IPS-NIHi11 (cell line): ENCODE results near the gene CNRIP1.
A peak's percentile ranks its signal among the peaks of the same experiment; 100 is the strongest.

Experiments
- DNase-seq: peaks from one replicate; pipeline ENCODE4 v3.0.0; 2012; ENCODE audit warnings: mixed read lengths, low spot score

CNRIP1 gene

GRCh38 chr2:68292108-68292710 lies 27.5 kb downstream of the CNRIP1 start:
- peak; percentile 33 for DNase-seq

GRCh38 chr2:68291314-68291713 lies 28.4 kb downstream of the CNRIP1 start:
- no peak for DNase-seq

- DNase-seq: no peak
These were observed 28.8 kb downstream of the CNRIP1 start for GRCh38 chr2:68290901-68291300.

GRCh38 chr2:68287580-68288441 lies 31.9 kb downstream of the CNRIP1 start:
- DNase-seq: no peak

GRCh38 chr2:68284896-68285295 lies 34.9 kb downstream of the CNRIP1 start:
- DNase-seq: no peak

- no peak for DNase-seq
These were observed 36.3 kb downstream of the CNRIP1 start for GRCh38 chr2:68283419-68283812.

- peak; percentile 54 for DNase-seq
These were observed 36.8 kb downstream of the CNRIP1 start for GRCh38 chr2:68282811-68283418.

GRCh38 chr2:68280796-68281195 lies 39.0 kb downstream of the CNRIP1 start:
- no peak for DNase-seq

- DNase-seq: no peak
These were observed 39.4 kb downstream of the CNRIP1 start for GRCh38 chr2:68280348-68280747.

GRCh38 chr2:68279691-68280090 lies 40.1 kb downstream of the CNRIP1 start:
- no peak for DNase-seq

- DNase-seq: no peak
These were observed 41.6 kb downstream of the CNRIP1 start for GRCh38 chr2:68278169-68278568.

- no peak for DNase-seq
These were observed 45.7 kb downstream of the CNRIP1 start for GRCh38 chr2:68274022-68274421.

GRCh38 chr2:68272246-68272994 lies 47.3 kb downstream of the CNRIP1 start:
- DNase-seq: no peak

GRCh38 chr2:68266655-68267054 lies 53.1 kb downstream of the CNRIP1 start:
- no peak for DNase-seq

- DNase-seq: no peak
These were observed 56.1 kb downstream of the CNRIP1 start for GRCh38 chr2:68263632-68264031.

- DNase-seq: no peak
These were observed 60.9 kb downstream of the CNRIP1 start for GRCh38 chr2:68258851-68259250.

- DNase-seq: no peak
These were observed 63.7 kb downstream of the CNRIP1 start for GRCh38 chr2:68256093-68256450.

GRCh38 chr2:68253219-68254068 lies 66.3 kb downstream of the CNRIP1 start:
- no peak for DNase-seq

GRCh38 chr2:68252400-68253218 lies 67.1 kb downstream of the CNRIP1 start, which contains the start of gene PPP3R1:
Gene PPP3R1 (minus strand): TSS chr2:68252532. CDS start chr2:68252127, 405 bp downstream.
- peak; percentile 91 for DNase-seq

- DNase-seq: peak; percentile 51
These were observed 67.8 kb downstream of the CNRIP1 start for GRCh38 chr2:68251855-68252399.
